ENCODE results near the gene ZNF878. TPM values are rescaled to one million over a fixed set of nuclear protein-coding genes. Genes with fewer than 3 reads are reported as not detected.
"Not testable (repeated sequence)": the region's sequence is repeated elsewhere in the genome, so short reads cannot be mapped to it uniquely, and the experiment has no call there.

ZNF878 gene
- polyA plus RNA-seq (2013, experiment 1 of 2), result 0.22 TPM
- polyA plus RNA-seq (2013, experiment 2 of 2), result 0.66 TPM

DNA sequence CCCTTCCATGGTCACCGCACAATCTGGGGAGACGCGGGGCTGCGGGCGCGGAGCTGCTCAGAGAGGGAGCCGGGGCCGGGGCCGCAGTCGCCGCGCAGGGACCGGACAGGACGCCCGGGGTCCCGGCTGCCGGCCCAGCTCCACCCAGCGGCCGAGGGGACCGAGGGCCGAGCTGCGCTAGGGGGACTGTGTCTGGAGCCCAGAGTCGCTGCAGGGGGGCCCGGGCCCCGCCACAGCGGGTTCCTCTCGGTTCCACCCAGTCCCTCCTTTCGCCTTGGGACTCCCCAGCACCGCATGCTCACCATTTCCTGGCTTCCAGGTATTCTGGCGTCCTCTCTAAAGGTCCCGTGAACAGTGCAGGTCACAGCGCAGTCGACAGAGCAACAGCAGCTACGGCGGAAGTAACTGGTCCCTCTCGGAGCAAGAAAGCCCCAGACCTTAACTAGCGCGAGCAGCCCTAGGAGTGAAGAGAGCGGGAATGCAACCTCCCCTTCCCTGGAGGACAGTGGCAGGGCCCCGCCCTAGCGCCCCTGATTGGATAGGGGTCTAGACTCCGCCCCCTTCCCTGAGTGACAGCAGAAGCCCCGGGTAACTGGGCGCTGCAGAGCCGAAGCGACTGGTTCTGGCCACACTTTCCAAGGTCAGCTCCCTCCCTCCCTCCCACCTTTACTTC, at the start of gene ZNF878:
ZNF878 (minus strand) TSS at position 465 of the 673 bp plus-strand sequence; CDS start at position 305, 160 bp downstream.
- 0% methylated on average over 38 to 43 of the region's 46 CpGs for WGBS, 2 experiments (ENCODE audit: insufficient coverage in 2 of 2)
- Histone ChIP-seq H3K4me3 (ENCODE audit: extremely low read depth, insufficient read depth, low read length, poor library complexity, severe bottlenecking) (peak within 1 kb of the TSS; percentile 60), H3K4me1 (ENCODE audit: control insufficient read depth, insufficient read depth, low read length, poor library complexity, severe bottlenecking) (no peaks in the 10 kb centered on the region), H3K36me3 (ENCODE audit: control insufficient read depth, insufficient read depth, low read length) (no peaks in the 10 kb centered on the region), H3K27ac (ENCODE audit: low read depth, low read length, severe bottlenecking) (peak within 1 kb of the TSS; percentile 69), H3K9me3 (ENCODE audit: control insufficient read depth, low read length) (peaks cover 7% of the 10 kb centered on the region)

- H3K36me3 ChIP-seq (ENCODE audit: control insufficient read depth, insufficient read depth, low read length), result peaks cover 45% of the 10 kb centered on the region
- 93 to 100% methylated on average over 7 of the region's 9 CpGs for WGBS, 2 experiments (ENCODE audit: insufficient coverage in 2 of 2)
- no peak overlapping the region for H3K27ac ChIP-seq (ENCODE audit: low read depth, low read length, severe bottlenecking)
- H3K4me1 ChIP-seq (ENCODE audit: control insufficient read depth, insufficient read depth, low read length, poor library complexity, severe bottlenecking), result no peaks in the 10 kb centered on the region
- peaks cover 29% of the 10 kb centered on the region for H3K9me3 ChIP-seq (ENCODE audit: control insufficient read depth, low read length)
- no peak overlapping the region for H3K4me3 ChIP-seq (ENCODE audit: extremely low read depth, insufficient read depth, low read length, poor library complexity, severe bottlenecking)
Observed at GRCh38 chr19:12098040-12098439, 45.3 kb upstream of the ZNF878 start.

DNA sequence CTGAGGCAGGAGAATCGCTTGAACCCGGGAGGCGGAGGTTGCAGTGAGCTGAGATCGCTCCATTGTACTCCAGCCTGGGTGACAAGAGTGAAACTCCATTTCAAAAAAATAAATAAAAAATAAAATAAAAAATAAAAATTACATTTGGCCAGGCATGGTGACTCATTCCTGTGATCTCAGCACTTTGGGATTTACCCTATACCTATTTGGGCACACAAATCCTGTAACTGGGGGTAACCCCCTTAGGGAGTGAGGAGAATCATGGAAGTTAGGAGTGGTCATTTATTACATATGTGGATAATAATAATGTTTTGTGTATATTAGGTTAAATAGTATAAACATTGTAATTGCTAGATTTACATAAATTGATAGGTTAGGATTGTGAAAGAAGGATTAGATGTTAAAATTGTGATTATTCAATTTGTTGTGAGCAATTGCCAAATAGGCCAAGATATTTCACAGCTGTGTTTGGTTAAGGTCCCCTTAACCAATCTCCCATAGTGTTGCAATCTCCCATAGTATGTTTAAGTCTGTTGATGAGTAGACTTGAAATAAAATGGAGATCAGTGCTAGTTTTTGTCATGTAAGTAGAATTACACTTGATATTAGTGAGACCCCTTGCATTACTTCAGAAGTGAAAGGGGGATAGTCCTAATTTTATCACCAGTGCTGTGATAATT, 42.5 kb upstream of the ZNF878 start:
- Histone ChIP-seq H3K36me3 (ENCODE audit: control insufficient read depth, insufficient read depth, low read length) (peaks cover 45% of the 10 kb centered on the region), H3K4me3 (ENCODE audit: extremely low read depth, insufficient read depth, low read length, poor library complexity, severe bottlenecking) (no peak overlapping the region), H3K4me1 (ENCODE audit: control insufficient read depth, insufficient read depth, low read length, poor library complexity, severe bottlenecking) (no peaks in the 10 kb centered on the region), H3K27ac (ENCODE audit: low read depth, low read length, severe bottlenecking) (no peak overlapping the region), H3K9me3 (ENCODE audit: control insufficient read depth, low read length) (peaks cover 29% of the 10 kb centered on the region)
- WGBS, 2 experiments (ENCODE audit: insufficient coverage in 2 of 2), result 100% methylated on average over 1 of the region's 4 CpGs; no CpG with 5 or more reads in 1 of the 2 experiments

- 85 to 86% methylated on average over 2 to 3 of the region's 3 CpGs for WGBS, 2 experiments (ENCODE audit: insufficient coverage in 2 of 2)
- H3K9me3 ChIP-seq (ENCODE audit: control insufficient read depth, low read length), result peaks cover 21% of the 10 kb centered on the region
Observed at GRCh38 chr19:12093777-12094176, 41.0 kb upstream of the ZNF878 start.

DNA sequence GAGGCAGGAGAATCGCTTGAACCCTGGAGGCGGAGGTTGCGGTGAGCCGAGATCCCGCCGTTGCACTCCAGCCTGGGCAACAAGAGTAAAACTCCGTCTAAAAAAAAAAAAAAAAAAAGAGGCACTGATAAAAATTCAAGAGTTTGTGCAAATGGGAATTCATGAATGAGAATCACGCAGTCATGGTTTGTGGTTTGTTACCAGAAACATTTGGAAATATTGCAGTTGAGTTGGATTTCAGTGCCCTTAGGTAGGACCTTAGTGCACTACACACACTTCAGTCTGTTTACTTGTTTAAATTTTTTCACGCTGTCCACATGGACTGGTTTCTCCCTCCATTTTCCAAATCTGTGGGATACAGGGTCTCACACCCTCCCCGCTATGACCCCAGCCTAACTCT, 40.2 kb upstream of the ZNF878 start:
- peaks cover 18% of the 10 kb centered on the region for H3K9me3 ChIP-seq (ENCODE audit: control insufficient read depth, low read length)
- H3K36me3 ChIP-seq (ENCODE audit: control insufficient read depth, insufficient read depth, low read length), result peaks cover 34% of the 10 kb centered on the region
- 40 to 42% methylated on average over 9 of the region's 10 CpGs for whole genome bisulfite sequencing, 2 experiments (ENCODE audit: insufficient coverage in 2 of 2)
- H3K4me1 ChIP-seq (ENCODE audit: control insufficient read depth, insufficient read depth, low read length, poor library complexity, severe bottlenecking), result no peaks in the 10 kb centered on the region
- peak overlapping the region; percentile 95 for H3K27ac ChIP-seq (ENCODE audit: low read depth, low read length, severe bottlenecking)
- H3K4me3 ChIP-seq (ENCODE audit: extremely low read depth, insufficient read depth, low read length, poor library complexity, severe bottlenecking), result peak overlapping the region; percentile 64

More at GRCh38 chr19:12093777-12094176, 41.0 kb upstream of the ZNF878 start:
- Histone ChIP-seq H3K4me3 (ENCODE audit: extremely low read depth, insufficient read depth, low read length, poor library complexity, severe bottlenecking) (no peak overlapping the region), H3K4me1 (ENCODE audit: control insufficient read depth, insufficient read depth, low read length, poor library complexity, severe bottlenecking) (no peaks in the 10 kb centered on the region), H3K36me3 (ENCODE audit: control insufficient read depth, insufficient read depth, low read length) (peaks cover 40% of the 10 kb centered on the region), H3K27ac (ENCODE audit: low read depth, low read length, severe bottlenecking) (no peak overlapping the region)

DNA sequence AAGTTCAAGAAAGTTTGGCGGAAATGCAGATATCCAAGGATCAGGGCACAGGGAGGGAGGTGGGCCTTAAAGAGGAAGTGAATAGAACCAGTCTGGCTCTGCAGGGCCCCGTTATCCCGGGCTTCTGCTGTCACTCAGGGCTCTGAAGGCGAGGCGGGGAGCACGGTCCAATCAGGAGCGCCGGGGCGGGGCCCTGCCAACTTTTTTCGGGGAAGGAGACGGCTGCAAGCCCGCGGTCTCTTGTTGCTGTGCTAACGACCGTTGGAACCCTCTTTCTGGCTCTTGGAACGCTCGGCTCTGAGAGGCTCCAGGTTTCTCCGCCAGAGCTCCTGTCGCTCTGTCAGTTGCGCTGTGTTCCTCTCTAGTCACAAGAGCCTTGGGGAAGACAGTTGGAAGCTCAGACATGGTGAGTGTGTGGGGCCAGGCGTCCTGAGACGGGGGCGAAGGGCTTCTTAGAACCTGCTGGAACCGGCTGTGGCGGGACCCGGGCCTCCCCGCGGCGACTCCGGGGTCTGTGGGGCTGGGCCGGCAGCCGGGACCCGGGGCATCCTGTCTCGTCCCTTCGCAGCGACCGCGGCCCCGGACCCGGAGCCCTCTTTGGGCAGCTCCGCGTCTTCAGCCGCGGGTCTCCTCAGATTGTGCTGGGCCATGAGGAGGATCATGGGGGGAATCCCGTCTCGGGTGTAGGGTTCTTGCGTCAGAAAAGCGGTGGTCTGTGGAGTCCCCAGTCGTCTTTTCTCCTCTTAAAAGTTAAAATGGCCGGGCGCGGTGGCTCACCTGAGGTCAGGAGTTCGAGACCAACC, 39.5 kb upstream of the ZNF878 start:
- H3K9me3 ChIP-seq (ENCODE audit: control insufficient read depth, low read length), result peaks cover 16% of the 10 kb centered on the region
- whole genome bisulfite sequencing, 2 experiments (ENCODE audit: insufficient coverage in 2 of 2), result 0 to 6% methylated on average over 35 to 39 of the region's 53 CpGs

GRCh38 chr19:12090807-12091206, 38.0 kb upstream of the ZNF878 start:
- H3K9me3 ChIP-seq (ENCODE audit: control insufficient read depth, low read length), result peaks cover 10% of the 10 kb centered on the region
- H3K36me3 ChIP-seq (ENCODE audit: control insufficient read depth, insufficient read depth, low read length), result peaks cover 22% of the 10 kb centered on the region
- WGBS, 2 experiments (ENCODE audit: insufficient coverage in 2 of 2), result 67 to 100% methylated on average over 1 to 2 of the region's 5 CpGs
- H3K4me1 ChIP-seq (ENCODE audit: control insufficient read depth, insufficient read depth, low read length, poor library complexity, severe bottlenecking), result no peaks in the 10 kb centered on the region
- no peak overlapping the region for H3K4me3 ChIP-seq (ENCODE audit: extremely low read depth, insufficient read depth, low read length, poor library complexity, severe bottlenecking)
- H3K27ac ChIP-seq (ENCODE audit: low read depth, low read length, severe bottlenecking), result no peak overlapping the region

More for the DNA sequence above, 39.5 kb upstream of the ZNF878 start:
- H3K36me3 ChIP-seq (ENCODE audit: control insufficient read depth, insufficient read depth, low read length), result peaks cover 31% of the 10 kb centered on the region
- no peaks in the 10 kb centered on the region for H3K4me1 ChIP-seq (ENCODE audit: control insufficient read depth, insufficient read depth, low read length, poor library complexity, severe bottlenecking)
- peak overlapping the region; percentile 64 for H3K4me3 ChIP-seq (ENCODE audit: extremely low read depth, insufficient read depth, low read length, poor library complexity, severe bottlenecking)
- H3K27ac ChIP-seq (ENCODE audit: low read depth, low read length, severe bottlenecking), result peak overlapping the region; percentile 95

DNA sequence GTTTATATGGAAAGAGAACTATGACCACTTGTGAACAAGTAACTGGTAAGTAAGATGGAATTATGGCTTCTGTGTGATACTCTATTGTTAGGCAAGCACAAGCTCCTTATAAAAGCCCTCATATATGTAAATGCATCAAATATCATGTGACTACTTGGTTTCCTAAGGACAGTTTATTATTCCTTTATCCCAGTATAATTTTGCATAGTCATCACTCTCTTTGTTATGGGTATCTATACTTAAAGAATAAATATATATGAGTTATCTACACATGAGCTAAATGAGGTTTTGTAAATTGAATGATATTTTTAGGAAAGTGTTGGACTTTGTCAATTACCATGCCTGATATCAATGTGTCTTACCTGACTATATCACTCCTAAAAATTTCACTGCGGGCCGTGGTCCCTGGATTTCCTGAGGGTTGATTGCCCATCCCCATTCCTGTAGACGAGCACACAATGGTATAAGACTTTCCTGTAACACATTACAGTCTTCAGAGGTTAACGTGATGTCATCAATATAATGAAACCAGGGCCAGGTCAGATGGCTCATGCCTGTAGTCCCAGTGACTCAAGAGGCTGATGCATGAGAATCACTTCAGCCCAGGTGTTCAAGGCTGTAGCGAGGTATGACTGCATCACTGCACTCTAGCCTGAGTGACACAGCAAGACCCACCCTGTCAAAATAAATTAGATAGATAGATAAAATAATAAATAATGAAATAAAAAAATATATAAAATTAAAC, 32.5 kb upstream of the ZNF878 start:
- H3K9me3 ChIP-seq (ENCODE audit: control insufficient read depth, low read length), result peaks cover 17% of the 10 kb centered on the region
- no peak overlapping the region for H3K27ac ChIP-seq (ENCODE audit: low read depth, low read length, severe bottlenecking)
- no peak overlapping the region for H3K4me3 ChIP-seq (ENCODE audit: extremely low read depth, insufficient read depth, low read length, poor library complexity, severe bottlenecking)
- WGBS, 2 experiments (ENCODE audit: insufficient coverage in 2 of 2), result 93 to 95% methylated on average over 3 to 4 of the region's 5 CpGs
- H3K4me1 ChIP-seq (ENCODE audit: control insufficient read depth, insufficient read depth, low read length, poor library complexity, severe bottlenecking), result no peaks in the 10 kb centered on the region
- H3K36me3 ChIP-seq (ENCODE audit: control insufficient read depth, insufficient read depth, low read length), result peaks cover 4% of the 10 kb centered on the region

GRCh38 chr19:12083336-12083735, 30.6 kb upstream of the ZNF878 start:
- not testable (repeated sequence) for H3K4me1 ChIP-seq (ENCODE audit: control insufficient read depth, insufficient read depth, low read length, poor library complexity, severe bottlenecking); H3K27ac ChIP-seq (ENCODE audit: low read depth, low read length, severe bottlenecking); H3K4me3 ChIP-seq (ENCODE audit: extremely low read depth, insufficient read depth, low read length, poor library complexity, severe bottlenecking)
- Histone ChIP-seq H3K9me3 (ENCODE audit: control insufficient read depth, low read length) (peaks cover 26% of the 10 kb centered on the region), H3K36me3 (ENCODE audit: control insufficient read depth, insufficient read depth, low read length) (peaks cover 12% of the 10 kb centered on the region)
- 100% methylated on average over 1 of the region's 6 CpGs; no CpG with 5 or more reads in 1 of the 2 experiments for WGBS, 2 experiments (ENCODE audit: insufficient coverage in 2 of 2)

DNA sequence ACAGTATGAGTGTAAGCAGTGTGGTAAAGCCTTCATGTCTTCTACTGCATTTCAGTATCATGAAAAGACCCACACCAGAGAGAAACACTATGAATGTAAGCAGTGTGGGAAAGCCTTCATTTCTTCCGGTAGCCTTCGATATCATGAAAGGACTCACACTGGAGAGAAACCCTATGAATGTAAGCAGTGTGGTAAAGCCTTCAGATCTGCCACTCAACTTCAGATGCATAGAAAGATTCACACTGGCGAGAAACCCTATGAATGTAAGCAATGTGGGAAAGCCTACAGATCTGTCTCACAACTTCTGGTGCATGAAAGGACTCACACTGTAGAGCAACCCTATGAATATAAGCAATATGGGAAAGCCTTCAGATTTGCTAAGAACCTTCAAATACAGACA, 24.6 kb upstream of the ZNF878 start:
- WGBS, 2 experiments (ENCODE audit: insufficient coverage in 2 of 2), result 100% methylated on average over 1 to 3 of the region's 3 CpGs
- Histone ChIP-seq H3K36me3 (ENCODE audit: control insufficient read depth, insufficient read depth, low read length) (peaks cover 64% of the 10 kb centered on the region), H3K4me3 (ENCODE audit: extremely low read depth, insufficient read depth, low read length, poor library complexity, severe bottlenecking) (no peak overlapping the region), H3K27ac (ENCODE audit: low read depth, low read length, severe bottlenecking) (no peak overlapping the region), H3K9me3 (ENCODE audit: control insufficient read depth, low read length) (peaks cover 75% of the 10 kb centered on the region), H3K4me1 (ENCODE audit: control insufficient read depth, insufficient read depth, low read length, poor library complexity, severe bottlenecking) (no peaks in the 10 kb centered on the region)
